ENCODE results near the gene MTSS2. TPM values are rescaled to one million over a fixed set of nuclear protein-coding genes. Genes with fewer than 3 reads are reported as not detected.
A peak's percentile ranks its signal among the peaks of the same experiment; 100 is the strongest.

Gene MTSS2
- total and polyA plus RNA-seq, 2 experiments from 2014 or later: 16.5 to 19.6 TPM

DNA sequence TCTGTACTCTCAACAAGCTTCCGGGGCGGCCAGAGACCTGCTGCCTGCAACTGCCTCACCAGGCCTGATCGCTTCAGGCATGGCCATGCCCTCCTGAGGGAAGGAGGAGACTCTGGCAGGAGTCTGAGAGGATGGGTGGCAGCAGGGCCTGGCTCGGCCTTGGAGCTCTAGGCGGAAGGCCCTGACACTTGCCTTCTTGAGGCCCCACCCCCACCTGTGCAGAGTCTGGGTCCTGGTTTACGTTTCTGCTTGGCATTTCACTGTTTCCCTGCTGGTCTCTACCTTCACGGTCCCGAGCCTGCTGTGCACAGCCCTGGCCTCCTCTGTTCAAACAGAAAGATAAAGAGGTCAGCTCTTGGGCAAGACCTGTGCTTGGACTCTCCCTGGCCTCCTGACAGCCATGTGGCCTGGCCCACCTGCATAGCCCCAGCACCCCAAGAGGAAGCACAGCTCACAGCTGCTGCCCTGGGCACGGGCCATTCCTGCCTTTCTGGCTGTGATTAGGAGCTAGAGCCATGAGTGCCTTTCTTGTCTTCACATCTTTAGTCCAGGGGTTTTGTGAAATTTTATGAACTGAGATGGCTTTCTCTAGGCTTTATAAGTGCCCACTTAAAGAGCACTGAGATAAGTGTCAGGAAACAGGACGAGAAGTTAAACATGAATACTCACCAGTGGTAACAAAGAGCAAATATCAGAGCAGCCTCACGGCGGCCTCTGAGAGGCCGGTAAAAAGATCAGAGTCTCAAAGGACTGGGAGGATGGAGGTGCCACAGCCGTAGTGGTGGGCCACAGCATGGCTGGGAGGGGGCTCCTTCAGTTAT, 25.6 kb upstream of the MTSS2 start:
- no peaks in the 10 kb centered on the region for H3K9me2 ChIP-seq (replicated peaks; ENCODE audit: insufficient read depth)
- no peak overlapping the region for H3K4me3 ChIP-seq
- no peak overlapping the region for H3K4me2 ChIP-seq
- H4K20me1 ChIP-seq (ENCODE audit: insufficient read depth, poor library complexity, severe bottlenecking): no peaks in the 10 kb centered on the region
- H3K27ac ChIP-seq: peak overlapping the region; percentile 52
- TF ChIP-seq, protein P1, sequence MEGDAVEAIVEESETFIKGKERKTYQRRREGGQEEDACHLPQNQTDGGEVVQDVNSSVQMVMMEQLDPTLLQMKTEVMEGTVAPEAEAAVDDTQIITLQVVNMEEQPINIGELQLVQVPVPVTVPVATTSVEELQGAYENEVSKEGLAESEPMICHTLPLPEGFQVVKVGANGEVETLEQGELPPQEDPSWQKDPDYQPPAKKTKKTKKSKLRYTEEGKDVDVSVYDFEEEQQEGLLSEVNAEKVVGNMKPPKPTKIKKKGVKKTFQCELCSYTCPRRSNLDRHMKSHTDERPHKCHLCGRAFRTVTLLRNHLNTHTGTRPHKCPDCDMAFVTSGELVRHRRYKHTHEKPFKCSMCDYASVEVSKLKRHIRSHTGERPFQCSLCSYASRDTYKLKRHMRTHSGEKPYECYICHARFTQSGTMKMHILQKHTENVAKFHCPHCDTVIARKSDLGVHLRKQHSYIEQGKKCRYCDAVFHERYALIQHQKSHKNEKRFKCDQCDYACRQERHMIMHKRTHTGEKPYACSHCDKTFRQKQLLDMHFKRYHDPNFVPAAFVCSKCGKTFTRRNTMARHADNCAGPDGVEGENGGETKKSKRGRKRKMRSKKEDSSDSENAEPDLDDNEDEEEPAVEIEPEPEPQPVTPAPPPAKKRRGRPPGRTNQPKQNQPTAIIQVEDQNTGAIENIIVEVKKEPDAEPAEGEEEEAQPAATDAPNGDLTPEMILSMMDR (IDR thresholded peaks at IDR 0.05; ENCODE audit: poor library complexity): no peak
- no peak for TF ChIP-seq EZH2phosphoT487 (IDR thresholded peaks at IDR 0.05; ENCODE audit: low read depth, severe bottlenecking, unreplicated experiment)
- no peak for TF ChIP-seq EZH2 (IDR thresholded peaks at IDR 0.05; ENCODE audit: borderline replicate concordance)
- 55% methylated on average over 14 of the region's 14 CpGs for WGBS (ENCODE audit: low lambda C conversion rate, missing lambda C conversion rate)
- H3K36me3 ChIP-seq (replicated peaks; ENCODE audit: insufficient read depth, low read depth): no peaks in the 10 kb centered on the region
- H2AFZ ChIP-seq: no peak overlapping the region
- no peak for DNase-seq (ENCODE audit: low spot score)
- no peaks in the 10 kb centered on the region for H3K79me2 ChIP-seq
- H3K9me3 ChIP-seq (ENCODE audit: low read depth): no peaks in the 10 kb centered on the region
- H3K4me1 ChIP-seq (ENCODE audit: insufficient read depth): peaks cover 63% of the 10 kb centered on the region
- no peaks in the 10 kb centered on the region for H3K27me3 ChIP-seq

DNA sequence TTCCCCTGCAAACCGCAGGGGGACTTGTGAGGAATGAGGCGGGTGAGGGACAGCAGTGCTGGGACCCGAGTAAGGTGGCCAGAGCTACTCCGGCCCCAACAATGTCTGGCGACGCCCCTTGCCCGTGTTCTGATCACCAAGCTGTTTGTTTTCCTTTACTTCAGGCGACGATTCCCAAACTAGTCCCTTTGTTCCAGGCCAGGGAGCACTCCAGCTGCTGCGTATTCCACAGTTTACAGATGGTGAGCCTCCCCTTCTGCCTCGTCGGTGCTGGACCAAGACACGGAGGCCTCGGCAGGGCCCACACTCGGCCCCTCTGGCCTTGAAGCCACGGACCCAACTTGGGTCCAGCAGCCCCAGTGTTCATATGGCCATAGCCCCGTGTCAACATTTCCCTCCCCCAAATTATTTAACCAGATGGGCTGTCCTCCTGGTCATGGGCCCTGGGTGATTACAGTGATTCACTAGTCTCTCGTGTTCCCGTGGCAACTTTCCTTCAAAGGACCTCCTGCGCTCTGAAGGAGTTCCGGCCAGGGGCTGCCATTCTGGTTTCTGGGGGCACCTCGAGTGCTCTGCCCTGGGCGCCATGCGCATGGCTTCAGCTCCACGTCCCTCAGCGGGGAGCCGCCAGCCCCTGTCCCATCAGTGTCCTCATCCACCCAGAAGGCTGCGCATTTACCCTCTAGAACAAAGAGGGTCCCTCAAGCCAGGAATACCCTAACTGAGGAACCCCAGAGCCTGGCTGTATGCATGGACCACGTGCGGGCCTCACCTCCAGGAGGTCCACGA, 24.8 kb upstream of the MTSS2 start:
- no peak for DNase-seq (ENCODE audit: low spot score)
- TF ChIP-seq EZH2 (IDR thresholded peaks at IDR 0.05; ENCODE audit: borderline replicate concordance) (no peak), EZH2phosphoT487 (IDR thresholded peaks at IDR 0.05; ENCODE audit: low read depth, severe bottlenecking, unreplicated experiment) (no peak)
- TF ChIP-seq, protein P1 (IDR thresholded peaks at IDR 0.05; ENCODE audit: poor library complexity): no peak
- WGBS (ENCODE audit: low lambda C conversion rate, missing lambda C conversion rate): 93% methylated on average over 31 of the region's 31 CpGs
- Histone ChIP-seq H2AFZ (no peak overlapping the region), H3K4me3 (no peak overlapping the region), H3K4me1 (ENCODE audit: insufficient read depth) (peaks cover 57% of the 10 kb centered on the region), H4K20me1 (ENCODE audit: insufficient read depth, poor library complexity, severe bottlenecking) (no peaks in the 10 kb centered on the region), H3K27ac (peak overlapping the region; percentile 52), H3K9me3 (ENCODE audit: low read depth) (no peaks in the 10 kb centered on the region), H3K4me2 (no peak overlapping the region), H3K36me3 (replicated peaks; ENCODE audit: insufficient read depth, low read depth) (no peaks in the 10 kb centered on the region), H3K27me3 (no peaks in the 10 kb centered on the region), H3K9me2 (replicated peaks; ENCODE audit: insufficient read depth) (no peaks in the 10 kb centered on the region), H3K79me2 (no peaks in the 10 kb centered on the region)

DNA sequence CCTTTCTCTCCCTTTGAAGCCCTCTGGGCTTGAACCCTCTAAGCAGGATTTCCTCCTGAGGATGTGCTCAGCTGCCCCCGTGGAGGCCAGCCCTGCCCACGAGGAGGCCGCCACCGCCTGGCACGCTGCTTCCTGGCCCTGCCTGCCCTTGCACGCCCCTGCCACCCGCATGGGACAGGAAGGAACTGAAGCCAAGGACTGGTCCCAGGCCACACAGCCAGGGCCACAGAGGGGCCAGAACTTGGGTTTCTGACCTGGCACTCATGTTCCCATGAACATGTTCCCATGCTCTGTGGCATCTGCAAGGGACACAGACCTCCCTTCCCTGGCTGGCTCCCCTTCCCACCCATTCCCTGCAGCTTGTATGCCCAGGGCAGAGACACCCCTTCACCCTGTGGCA, 24.1 kb upstream of the MTSS2 start:
- Histone ChIP-seq H3K36me3 (replicated peaks; ENCODE audit: insufficient read depth, low read depth) (no peaks in the 10 kb centered on the region), H3K27ac (no peak overlapping the region)

More for the DNA sequence above, 24.1 kb upstream of the MTSS2 start:
- TF ChIP-seq, protein P1 (IDR thresholded peaks at IDR 0.05; ENCODE audit: poor library complexity): no peak
- no peak for TF ChIP-seq EZH2phosphoT487 (IDR thresholded peaks at IDR 0.05; ENCODE audit: low read depth, severe bottlenecking, unreplicated experiment)
- TF ChIP-seq EZH2 (IDR thresholded peaks at IDR 0.05; ENCODE audit: borderline replicate concordance): no peak
- Histone ChIP-seq H3K4me3 (no peak overlapping the region), H4K20me1 (ENCODE audit: insufficient read depth, poor library complexity, severe bottlenecking) (no peaks in the 10 kb centered on the region), H3K79me2 (no peaks in the 10 kb centered on the region), H3K27me3 (no peaks in the 10 kb centered on the region), H3K9me2 (replicated peaks; ENCODE audit: insufficient read depth) (no peaks in the 10 kb centered on the region), H2AFZ (no peak overlapping the region), H3K4me2 (no peak overlapping the region), H3K4me1 (ENCODE audit: insufficient read depth) (peaks cover 52% of the 10 kb centered on the region), H3K9me3 (ENCODE audit: low read depth) (no peaks in the 10 kb centered on the region)
- 98% methylated on average over 6 of the region's 7 CpGs for WGBS (ENCODE audit: low lambda C conversion rate, missing lambda C conversion rate)
- no peak for DNase-seq (ENCODE audit: low spot score)

Measured in hepatocyte (in vitro differentiated cells).